GM23338 (cell line): ENCODE data around the gene CDK5RAP2. TPM values are rescaled to one million over a fixed set of nuclear protein-coding genes. Genes with fewer than 3 reads are reported as not detected.

Experiments
- ATAC-seq: fragments of 200-7000 bp; cut with Tn5 transposase; 3 replicates; pipeline ENCODE4 v1.9.1; 2020
- DNase-seq: peaks from one replicate; pipeline ENCODE4 v3.0.0-alpha.2; 2015; ENCODE audit warnings: low spot score
- H2AFZ ChIP-seq: fragments of 200-600 bp; sonication (generic); 2 replicates; pipeline ENCODE4 v1.8.0; 2016; ENCODE audit warnings: antibody characterized with exemption, mild to moderate bottlenecking, moderate library complexity
- H3F3A ChIP-seq: fragments of 200-600 bp; sonication (generic); replicated peaks from 2 replicates; pipeline ENCODE4 v1.8.0; 2017; ENCODE audit warnings: antibody characterized with exemption, mixed run types, low read depth
- H3K27ac ChIP-seq: fragments of 200-600 bp; sonication (generic); 2 replicates; pipeline ENCODE4 v1.6.1; 2016; ENCODE audit warnings: low read depth
- H3K27me3 ChIP-seq: fragments of 200-600 bp; sonication (generic); 2 replicates; pipeline ENCODE4 v1.8.0; 2016; ENCODE audit warnings: mild to moderate bottlenecking, mixed run types, moderate library complexity; ENCODE audit not compliant: insufficient read depth
- H3K36me3 ChIP-seq: fragments of 200-600 bp; sonication (generic); 2 replicates; pipeline ENCODE4 v1.8.0; 2016; ENCODE audit warnings: mild to moderate bottlenecking; ENCODE audit not compliant: insufficient read depth
- H3K4me1 ChIP-seq: fragments of 200-600 bp; sonication (generic); 2 replicates; pipeline ENCODE4 v1.8.0; 2016; ENCODE audit warnings: mild to moderate bottlenecking, moderate library complexity; ENCODE audit not compliant: insufficient read depth
- H3K4me2 ChIP-seq: fragments of 200-600 bp; sonication (generic); 2 replicates; pipeline ENCODE4 v1.7.1; 2017; ENCODE audit warnings: mixed run types
- H3K4me3 ChIP-seq: fragments of 200-600 bp; sonication (generic); 2 replicates; pipeline ENCODE4 v1.6.1; 2016; ENCODE audit warnings: mixed run types
- H3K79me2 ChIP-seq: fragments of 200-600 bp; sonication (generic); replicated peaks from 2 replicates; pipeline ENCODE4 v1.8.0; 2017; ENCODE audit warnings: mild to moderate bottlenecking; ENCODE audit not compliant: insufficient read depth
- H3K9me2 ChIP-seq: fragments of 200-600 bp; sonication (generic); 2 replicates; pipeline ENCODE4 v1.8.0; 2017; ENCODE audit not compliant: insufficient read depth
- H4K20me1 ChIP-seq: fragments of 200-600 bp; sonication (generic); replicated peaks from 2 replicates; pipeline ENCODE4 v1.8.0; 2017; ENCODE audit warnings: mild to moderate bottlenecking; ENCODE audit not compliant: insufficient read depth
- H3K27ac Mint-ChIP-seq: 2 replicates; pipeline ENCODE4 v1.8.0; 2020; ENCODE audit warnings: inconsistent platforms, mild to moderate bottlenecking, moderate library complexity, mixed read lengths
- H3K27me3 Mint-ChIP-seq: 3 replicates; pipeline ENCODE4 v1.8.0; 2022; ENCODE audit warnings: low read depth, mild to moderate bottlenecking, moderate library complexity, mixed read lengths, inconsistent platforms; ENCODE audit not compliant: insufficient read depth, poor library complexity
- H3K36me3 Mint-ChIP-seq: 3 replicates; pipeline ENCODE4 v1.8.0; 2021; ENCODE audit warnings: low read depth, mild to moderate bottlenecking, inconsistent platforms, moderate library complexity, mixed read lengths
- H3K4me1 Mint-ChIP-seq: 3 replicates; pipeline ENCODE4 v1.8.0; 2020; ENCODE audit warnings: mild to moderate bottlenecking, inconsistent platforms, mixed read lengths
- H3K4me3 Mint-ChIP-seq: 3 replicates; pipeline ENCODE4 v1.8.0; 2021; ENCODE audit warnings: moderate library complexity, mild to moderate bottlenecking, inconsistent platforms, mixed read lengths
- H3K9me3 Mint-ChIP-seq: 3 replicates; pipeline ENCODE4 v1.8.0; 2020; ENCODE audit warnings: moderate library complexity, mild to moderate bottlenecking, inconsistent platforms, mixed read lengths
- CREB1 ChIP-seq: fragments of 250-450 bp; sonication (Bioruptor Pico); IDR thresholded peaks from 2 replicates; pipeline ENCODE4 v1.5.0; 2020; ENCODE audit warnings: low read depth, mild to moderate bottlenecking, moderate library complexity
- CTCF ChIP-seq, 2 experiments: fragments of 200-600 bp in 1 of 2; sonication (generic) in 1 of 2; conservative IDR thresholded peaks; 2 replicates each; pipeline versions ENCODE4 v1.5.1 to v1.6.1; 2016 to 2017; ENCODE audit warnings: antibody characterized with exemption in 2 of 2, low read depth in 2 of 2, mild to moderate bottlenecking in 2 of 2, moderate library complexity in 1 of 2
- ETS1 ChIP-seq: IDR thresholded peaks from 2 replicates; pipeline ENCODE4 v1.6.1; 2016; ENCODE audit warnings: antibody characterized with exemption
- EZH2 ChIP-seq: fragments of 200-600 bp; sonication (generic); IDR thresholded peaks from one replicate; pipeline ENCODE4 v1.8.0; 2017; ENCODE audit warnings: antibody characterized with exemption, mild to moderate bottlenecking, low read depth; ENCODE audit not compliant: unreplicated experiment
- EZH2phosphoT487 ChIP-seq: fragments of 200-600 bp; sonication (generic); IDR thresholded peaks from one replicate; pipeline ENCODE4 v1.8.1; 2018; ENCODE audit warnings: antibody characterized with exemption; ENCODE audit not compliant: unreplicated experiment
- JUNB ChIP-seq: IDR thresholded peaks from one replicate; pipeline ENCODE4 v1.6.1; 2016; ENCODE audit warnings: antibody characterized with exemption; ENCODE audit not compliant: unreplicated experiment
- REST ChIP-seq: IDR thresholded peaks from one replicate; pipeline ENCODE4 v1.6.1; 2018; ENCODE audit warnings: antibody characterized with exemption; ENCODE audit not compliant: unreplicated experiment
- ZNF462 ChIP-seq: fragments of 250-450 bp; sonication (Bioruptor Pico); IDR thresholded peaks from 2 replicates; pipeline ENCODE4 v1.5.0; 2020; ENCODE audit warnings: mild to moderate bottlenecking, moderate library complexity
- polyA plus RNA-seq: library from polyadenylated mRNA; unstranded; fragments of >200 nt; fragmentation: Nextera tagmentation; extraction: Ambion mirVana; gene quantifications from 2 replicates; pipeline ENCODE4 v1.2.1, GENCODE V29; 2016
- total RNA-seq: library from RNA; depleted of rRNA; stranded (reverse); fragments of >200 nt; shearing (Covaris generic); gene quantifications from 2 replicates; pipeline ENCODE4 v1.2.3, GENCODE V29; 2014

The CDK5RAP2 gene
- total and polyA plus RNA-seq, 2 experiments from 2014 or later, result 50.7 to 65.7 TPM

GRCh38 chr9:120379611-120380010 lies 200.4 kb downstream of the CDK5RAP2 start:
- H3K4me1 ChIP-seq, result peaks cover 8% of the 10 kb centered on the region; the same call in 1 of the 2 replicates
- Mint-ChIP-seq H3K4me3 (no peak overlapping the region), H3K36me3 (peaks cover 33% of the 10 kb centered on the region), H3K9me3 (peaks cover 15% of the 10 kb centered on the region), H3K4me1 (peaks cover 15% of the 10 kb centered on the region), H3K27me3 (peaks cover 9% of the 10 kb centered on the region), H3K27ac (no peak overlapping the region)
- no peaks in the 10 kb centered on the region for H3K36me3 ChIP-seq
- no peak overlapping the region for H3K4me3 ChIP-seq
- H3K27me3 ChIP-seq, result no peaks in the 10 kb centered on the region
- no peak overlapping the region for H3K27ac ChIP-seq
- H2AFZ ChIP-seq, result no peak overlapping the region
- ATAC-seq (no peak), DNase-seq (no peak)
- no peak overlapping the region for H3K4me2 ChIP-seq
- TF ChIP-seq CTCF (conservative IDR thresholded peaks at IDR 0.05; ENCODE audit: low read depth in 2 of 2), result no peak
- no peak for TF ChIP-seq ETS1
- TF ChIP-seq ZNF462 (CRISPR knock-in tag), result no peak
- no peak for TF ChIP-seq JUNB
- no peak for TF ChIP-seq CREB1 (CRISPR knock-in tag)
- TF ChIP-seq REST, result no peak
- no peak for TF ChIP-seq EZH2phosphoT487
- no peak for TF ChIP-seq EZH2
- no peaks in the 10 kb centered on the region for H3K9me2 ChIP-seq
- no peaks in the 10 kb centered on the region for H3F3A ChIP-seq
- no peaks in the 10 kb centered on the region for H4K20me1 ChIP-seq
- no peaks in the 10 kb centered on the region for H3K79me2 ChIP-seq
